ENCODE results near the gene LHB. TPM values are rescaled to one million over a fixed set of nuclear protein-coding genes. Genes with fewer than 3 reads are reported as not detected.

LHB gene
- total and polyA plus RNA-seq, 2 donors (not counting 3 experiments of a cell fraction or from before 2014, with no cell fraction given): 1.3 TPM; not detected in 1

GRCh38 chr19:49061000-49061399 lies 44.1 kb upstream of the LHB start:
- Histone ChIP-seq H3K27ac (ENCODE audit: insufficient read depth, low read depth, low read length) (no peak overlapping the region), H3K4me3 (replicated peaks in 1 of 3; ENCODE audit: insufficient read depth in 1 of 3, low read depth in 1 of 3, low read length in 3 of 3) (no peak overlapping the region), H3K9me1 (replicated peaks; ENCODE audit: control insufficient read depth, extremely low read depth, insufficient read depth, low read length) (no peaks in the 10 kb centered on the region), H3K36me3 (ENCODE audit: control insufficient read depth in 2 of 2, extremely low read depth in 1 of 2, insufficient read depth in 2 of 2, low read length in 2 of 2) (no peaks in the 10 kb centered on the region), H3K27me3 (ENCODE audit: control insufficient read depth in 2 of 2, insufficient read depth in 2 of 2, low read length in 2 of 2) (peaks cover 16% of the 10 kb centered on the region in 2 experiments), H3K9me3 (replicated peaks; ENCODE audit: control insufficient read depth, insufficient read depth, low read length) (no peaks in the 10 kb centered on the region), H3K79me2 (ENCODE audit: control insufficient read depth, insufficient read depth, low read length) (no peaks in the 10 kb centered on the region), H4K20me1 (replicated peaks; ENCODE audit: control insufficient read depth, extremely low read depth, insufficient read depth, low read length) (no peaks in the 10 kb centered on the region), H2AFZ (ENCODE audit: low read depth, low read length) (no peak overlapping the region), H3K4me1 (ENCODE audit: control insufficient read depth, extremely low read depth, insufficient read depth, low read length) (peaks cover 11% of the 10 kb centered on the region), H3K9ac (replicated peaks; ENCODE audit: extremely low read depth, insufficient read depth, low read length) (no peak overlapping the region), H3K4me2 (ENCODE audit: insufficient read depth, low read length) (no peak overlapping the region)
- CTCF ChIA-PET: interaction anchor here (0.9 to 1.7 kb wide), 3 partner anchors 42 to 138 kb away, joined by 3 to 4 read pairs (median 3); no protein-coding TSS in a partner anchor
- TF ChIP-seq CTCF (IDR thresholded peaks at IDR 0.05; ENCODE audit: extremely low read depth in 1 of 2, insufficient read depth in 1 of 2, low read depth in 1 of 2, low read length in 2 of 2) (no peak), JUN (IDR thresholded peaks at IDR 0.05; ENCODE audit: borderline replicate concordance, insufficient read depth, insufficient read length, low read depth) (no peak), GATA2 (IDR thresholded peaks at IDR 0.05; ENCODE audit: insufficient read depth, insufficient read length, low read depth, low read length) (no peak), POLR2AphosphoS5 (IDR thresholded peaks at IDR 0.05; ENCODE audit: insufficient read depth, low read depth, low read length) (no peak), POLR2A (IDR thresholded peaks at IDR 0.05; ENCODE audit: low read depth, low read length) (no peak), MYC (IDR thresholded peaks at IDR 0.05; ENCODE audit: low read depth, low read length) (no peak), MAX (IDR thresholded peaks at IDR 0.05; ENCODE audit: insufficient read depth, insufficient read length) (no peak), EZH2 (IDR thresholded peaks at IDR 0.05; ENCODE audit: borderline replicate concordance, low read depth, low read length, severe bottlenecking) (no peak), FOS (IDR thresholded peaks at IDR 0.05; ENCODE audit: borderline replicate concordance, insufficient read depth, low read length) (no peak)
- intact Hi-C loops (cut with micrococcal nuclease): no loop called here
- DNase-seq (ENCODE audit: low read depth, low spot score) (no peak), FAIRE-seq (no peak)
- POLR2A ChIA-PET: no interaction called here
- dilution Hi-C loops (cut with MboI; ENCODE audit: extremely low pct_ligation_motif_present, low sequenced_read_pairs): no loop called here
- no TSS peak for BruUV-seq (replicated peaks)
